Thyroid gland (tissue), 4 donors: Measurements from ENCODE around the gene SLC23A3. TPM values are rescaled to one million over a fixed set of nuclear protein-coding genes. Genes with fewer than 3 reads are reported as not detected.

ENCODE experiments used
- DNase-seq, 2 donors: peaks; one replicate each; pipeline ENCODE4 v3.0.0-alpha.2; 2019
- H3K27ac ChIP-seq, 3 donors: fragments of 200-600 bp; sonication (generic); 1 replicate in 2 of 3; 2 replicates in 1 of 3; pipeline ENCODE4 v1.5.1; 2016 to 2019; ENCODE audit warnings: mild to moderate bottlenecking in 1 of 3, moderate library complexity in 1 of 3
- H3K27me3 ChIP-seq: fragments of 200-600 bp; sonication (generic); one replicate; pipeline ENCODE4 v1.5.1; 2019
- H3K36me3 ChIP-seq, 2 donors: fragments of 200-600 bp; sonication (generic); one replicate each; pipeline ENCODE4 v1.5.1; 2016 to 2019
- H3K4me1 ChIP-seq, 2 donors: fragments of 200-600 bp; sonication (generic); one replicate each; pipeline ENCODE4 v1.5.1; 2017 to 2019
- H3K4me3 ChIP-seq, 3 donors: fragments of 200-600 bp; sonication (generic); replicated peaks in 1 of 3; 1 replicate in 2 of 3; 2 replicates in 1 of 3; pipeline ENCODE4 v1.5.1; 2016; ENCODE audit warnings: mild to moderate bottlenecking in 1 of 3
- H3K9me3 ChIP-seq: fragments of 200-600 bp; sonication (generic); one replicate; pipeline ENCODE4 v1.5.1; 2017
- CTCF ChIP-seq, 6 experiments: fragments of 200-600 bp in 3 of 6; fragments of 450-650 bp in 3 of 6; sonication (generic) in 3 of 6; IDR thresholded peaks; one replicate each; pipeline ENCODE4 v1.5.1; 2016 to 2019; ENCODE audit warnings: antibody characterized with exemption in 6 of 6, mild to moderate bottlenecking in 2 of 6, inconsistent platforms in 1 of 6, moderate library complexity in 1 of 6
- POLR2A ChIP-seq, 2 donors: fragments of 450-650 bp; IDR thresholded peaks; one replicate each; pipeline ENCODE4 v1.6.1; 2017; ENCODE audit warnings: antibody characterized with exemption in 2 of 2, mild to moderate bottlenecking in 2 of 2, moderate library complexity in 1 of 2
- WGBS, 2 donors: methylation state at CpG; one replicate each; pipeline ENCODE4 v1.1.5; 2017; 5-methylcytosine and 5-hydroxymethylcytosine counted together
- intact Hi-C: fragments of 100-400 bp; cut with DNase I; formaldehyde crosslinking; loops from one replicate; pipeline ENCODE4 v1.15.1; 2023
- total RNA-seq, 4 donors: library from RNA; depleted of rRNA; stranded (reverse); fragments of >200 nt; gene quantifications; one replicate each; pipeline ENCODE4 v1.2.3, GENCODE V29; 2016

The SLC23A3 gene, protein sequence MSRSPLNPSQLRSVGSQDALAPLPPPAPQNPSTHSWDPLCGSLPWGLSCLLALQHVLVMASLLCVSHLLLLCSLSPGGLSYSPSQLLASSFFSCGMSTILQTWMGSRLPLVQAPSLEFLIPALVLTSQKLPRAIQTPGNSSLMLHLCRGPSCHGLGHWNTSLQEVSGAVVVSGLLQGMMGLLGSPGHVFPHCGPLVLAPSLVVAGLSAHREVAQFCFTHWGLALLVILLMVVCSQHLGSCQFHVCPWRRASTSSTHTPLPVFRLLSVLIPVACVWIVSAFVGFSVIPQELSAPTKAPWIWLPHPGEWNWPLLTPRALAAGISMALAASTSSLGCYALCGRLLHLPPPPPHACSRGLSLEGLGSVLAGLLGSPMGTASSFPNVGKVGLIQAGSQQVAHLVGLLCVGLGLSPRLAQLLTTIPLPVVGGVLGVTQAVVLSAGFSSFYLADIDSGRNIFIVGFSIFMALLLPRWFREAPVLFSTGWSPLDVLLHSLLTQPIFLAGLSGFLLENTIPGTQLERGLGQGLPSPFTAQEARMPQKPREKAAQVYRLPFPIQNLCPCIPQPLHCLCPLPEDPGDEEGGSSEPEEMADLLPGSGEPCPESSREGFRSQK
- total RNA-seq, result 1 to 10 TPM; 1.1 to 3.9 (median 3.4) TPM

- intact Hi-C loops, result loop anchor here (10.0 kb wide), 1 partner anchor 215 kb away; the partner anchor contains the start of gene DNPEP
- Histone ChIP-seq H3K4me3 (no peak within 1 kb of the TSS), H3K27me3 (no peaks in the 10 kb centered on the region), H3K4me1 (peaks cover 0 to 15% of the 10 kb centered on the region in 2 donors), H3K9me3 (no peaks in the 10 kb centered on the region), H3K36me3 (peaks cover 28 to 30% of the 10 kb centered on the region in 2 donors), H3K27ac (peak within 1 kb of the TSS in 1 of 3 donors; percentile 59)
- TF ChIP-seq CTCF (IDR thresholded peaks at IDR 0.05), result no peak
- TF ChIP-seq POLR2A (IDR thresholded peaks at IDR 0.05), result no peak
- 85 to 90% methylated on average over 10 of the region's 10 CpGs for WGBS, 2 donors
- no peak for DNase-seq
These were observed at the start of gene SLC23A3 for GRCh38 chr2:219169930-219170654. Gene SLC23A3, minus strand, starts transcription at chr2:219170029. Its CDS starts 45 bp downstream, at chr2:219169984.

DNA sequence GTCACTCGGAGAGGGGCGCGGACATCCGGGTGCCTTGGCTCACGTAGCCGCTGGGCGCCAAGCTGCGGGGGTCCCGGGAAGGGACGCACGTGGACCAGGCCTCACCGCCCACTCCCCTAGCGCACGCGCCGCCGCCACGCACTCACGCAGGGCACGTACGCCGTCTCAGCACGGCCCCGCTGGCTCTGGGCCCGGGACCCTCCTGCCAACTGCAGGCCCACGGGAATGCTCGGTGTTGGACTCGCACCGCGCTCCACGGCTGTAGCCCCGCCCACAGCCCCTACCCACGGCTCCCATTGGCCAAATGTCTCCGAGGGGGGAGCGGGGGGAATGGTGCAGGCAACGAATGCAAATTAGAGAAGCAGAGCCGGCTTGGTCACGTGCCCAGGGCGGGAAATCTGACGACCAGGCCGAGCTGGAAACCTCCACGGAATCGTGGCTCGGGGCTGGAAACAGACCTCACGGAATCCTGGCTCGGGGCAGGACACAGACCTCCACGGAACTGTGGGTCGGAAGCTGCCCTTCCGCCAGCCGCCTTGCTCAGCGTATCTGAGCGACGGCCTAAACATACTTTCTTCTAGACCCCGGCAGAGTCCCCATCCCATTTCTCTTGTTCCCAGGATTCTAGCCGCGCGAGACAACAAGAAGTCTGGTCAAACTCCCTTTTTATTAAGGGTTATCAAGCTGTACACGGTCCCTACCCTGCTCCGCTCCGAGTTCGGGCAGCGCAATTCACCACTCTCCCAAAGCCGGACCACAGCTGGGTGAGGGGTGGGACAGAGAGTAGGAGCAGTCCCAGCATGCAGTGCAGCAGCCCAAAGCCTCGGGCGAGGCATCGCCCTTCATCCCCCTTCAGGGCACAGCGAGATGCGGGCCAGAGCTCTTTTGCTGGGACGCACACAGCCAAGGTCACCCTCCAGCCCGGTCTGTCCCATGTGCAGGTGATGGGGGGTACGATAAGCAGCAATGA, 49.2 kb upstream of the SLC23A3 start, which contains the start of gene ABCB6:
TSS of gene ABCB6 (minus strand) at position 227 of the 970 bp plus-strand sequence. CDS start 285 bp downstream, outside the sequence.
- peak; percentile 99 for DNase-seq
- WGBS, 2 donors, result 14 to 26% methylated on average over 25 to 52 of the region's 71 CpGs
- intact Hi-C loops, result no loop called here
- Histone ChIP-seq H3K27ac (peak within 1 kb of the TSS; percentile 73 to 97 (median 89)), H3K36me3 (peaks cover 36 to 45% of the 10 kb centered on the region in 2 donors), H3K9me3 (no peaks in the 10 kb centered on the region), H3K4me3 (peak within 1 kb of the TSS in 2 of 3 donors; percentile 44 to 57), H3K4me1 (peaks cover 22 to 23% of the 10 kb centered on the region in 2 donors), H3K27me3 (no peaks in the 10 kb centered on the region)
- TF ChIP-seq POLR2A (IDR thresholded peaks at IDR 0.05) (peak; percentile 18 to 89), CTCF (IDR thresholded peaks at IDR 0.05) (no peak)

GRCh38 chr2:219218217-219218731, 48.4 kb upstream of the SLC23A3 start:
- 0% methylated on average over 15 of the region's 37 CpGs; no CpG with 5 or more reads in 1 of the 2 donors for WGBS, 2 donors
- TF ChIP-seq CTCF (IDR thresholded peaks at IDR 0.05), result no peak
- TF ChIP-seq POLR2A (IDR thresholded peaks at IDR 0.05), result no peak
- peaks cover 34 to 45% of the 10 kb centered on the region in 2 donors for H3K36me3 ChIP-seq
- no peaks in the 10 kb centered on the region for H3K27me3 ChIP-seq
- peak overlapping the region in 2 of 3 donors; percentile 44 to 57 for H3K4me3 ChIP-seq
- peak in 1 of 2 donors; percentile 74 for DNase-seq
- peaks cover 22 to 23% of the 10 kb centered on the region in 2 donors for H3K4me1 ChIP-seq
- intact Hi-C loops, result no loop called here
- H3K9me3 ChIP-seq, result no peaks in the 10 kb centered on the region
- H3K27ac ChIP-seq, result peak overlapping the region; percentile 73 to 97 (median 89)

DNA sequence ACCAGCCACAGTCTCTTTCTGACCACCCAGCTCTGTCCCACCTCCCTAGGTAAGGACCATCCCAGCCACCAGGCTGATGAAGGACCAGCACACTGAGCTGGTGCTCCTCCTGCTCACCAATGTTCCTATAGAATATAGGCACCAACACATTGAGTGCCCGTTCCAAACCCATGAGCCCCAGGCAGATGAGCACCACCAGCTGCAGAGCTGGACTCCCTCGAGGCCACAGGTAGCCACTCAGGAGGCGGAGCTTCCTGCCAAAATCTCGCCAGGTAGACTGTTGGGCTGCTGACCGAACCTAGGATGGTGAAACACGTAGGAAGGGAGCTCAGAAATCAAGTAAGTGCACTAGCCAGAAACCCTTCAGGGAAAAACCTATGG, 46.7 kb upstream of the SLC23A3 start:
- Histone ChIP-seq H3K4me1 (peaks cover 22 to 23% of the 10 kb centered on the region in 2 donors), H3K9me3 (no peaks in the 10 kb centered on the region), H3K4me3 (no peak overlapping the region), H3K27me3 (no peaks in the 10 kb centered on the region), H3K27ac (peak overlapping the region in 1 of 3 donors; percentile 97), H3K36me3 (peaks cover 27 to 40% of the 10 kb centered on the region in 2 donors)
- intact Hi-C loops, result no loop called here
- TF ChIP-seq CTCF (IDR thresholded peaks at IDR 0.05), result no peak
- no peak for TF ChIP-seq POLR2A (IDR thresholded peaks at IDR 0.05)
- no peak for DNase-seq
- WGBS, 2 donors, result 88 to 89% methylated on average over 6 of the region's 6 CpGs
